Neural progenitor cell (in vitro differentiated cells): ENCODE results near the gene HNRNPM.

Experiments
- CTCF ChIP-seq: fragments of 200-600 bp; sonication (generic); IDR thresholded peaks from 2 replicates; pipeline ENCODE4 v1.5.1; 2017; ENCODE audit warnings: antibody characterized with exemption, mild to moderate bottlenecking
- EZH2phosphoT487 ChIP-seq: fragments of 200-600 bp; sonication (generic); IDR thresholded peaks from 2 replicates; pipeline ENCODE4 v1.6.1; 2017; ENCODE audit warnings: antibody characterized with exemption

- no peak for TF ChIP-seq CTCF
- no peak for TF ChIP-seq EZH2phosphoT487
Measured at GRCh38 chr19:8469613-8470368, 25.0 kb downstream of the HNRNPM start.
